K562 (cell line): ENCODE data around the gene FLAD1. TPM values are rescaled to one million over a fixed set of nuclear protein-coding genes. Genes with fewer than 3 reads are reported as not detected.

ENCODE experiments used
- BMI1 ChIP-seq: fragments of 150-350 bp; IDR thresholded peaks from 2 replicates; pipeline ENCODE4 v1.6.1; 2014; ENCODE audit warnings: low read length
- CBX1 ChIP-seq: sonication (generic); IDR thresholded peaks from 2 replicates; pipeline ENCODE4 v1.6.1; 2016; ENCODE audit warnings: antibody characterized with exemption, low read depth, mild to moderate bottlenecking
- FOXA1 ChIP-seq: fragments of 450-650 bp; IDR thresholded peaks from 2 replicates; pipeline ENCODE4 v1.6.1; 2016; ENCODE audit warnings: mild to moderate bottlenecking, borderline replicate concordance
- MTA1 ChIP-seq: fragments of 450-650 bp; IDR thresholded peaks from 2 replicates; pipeline ENCODE4 v1.6.1; 2017; ENCODE audit warnings: borderline replicate concordance
- MXD1 ChIP-seq: fragments of 250-450 bp; sonication (Bioruptor Pico); IDR thresholded peaks from 2 replicates; pipeline ENCODE4 v1.8.0; 2021; ENCODE audit warnings: borderline replicate concordance, mild to moderate bottlenecking, moderate library complexity; ENCODE audit not compliant: poor library complexity, severe bottlenecking
- MYBL2 ChIP-seq, 2 experiments: fragments of 450-650 bp in 1 of 2; sonication (generic) in 1 of 2; formaldehyde crosslinking in 1 of 2; IDR thresholded peaks; 2 replicates each; pipeline versions ENCODE4 v1.6.1 to v1.8.1; 2017 to 2022; ENCODE audit warnings: borderline replicate concordance in 1 of 2, inconsistent platforms in 1 of 2, low read depth in 1 of 2, mild to moderate bottlenecking in 1 of 2, missing genetic modification reagents in 1 of 2, moderate library complexity in 1 of 2
- POU5F1 ChIP-seq: fragments of 150-350 bp; IDR thresholded peaks from 2 replicates; pipeline ENCODE4 v1.6.1; 2014; ENCODE audit warnings: borderline replicate concordance, low read length, low read depth, mild to moderate bottlenecking; ENCODE audit not compliant: partially characterized antibody
- SAFB2 ChIP-seq: fragments of 200-400 bp; formaldehyde crosslinking; IDR thresholded peaks from 2 replicates; pipeline ENCODE4 v1.6.1; 2018; ENCODE audit warnings: borderline replicate concordance, low read length, low read depth, moderate library complexity; ENCODE audit not compliant: severe bottlenecking
- TCF15 ChIP-seq: fragments of 250-450 bp; sonication (Bioruptor Pico); IDR thresholded peaks from 2 replicates; pipeline ENCODE4 v1.8.0; 2022; ENCODE audit warnings: moderate library complexity, mild to moderate bottlenecking, inconsistent platforms
- ZBTB43 ChIP-seq: sonication (generic); formaldehyde crosslinking; IDR thresholded peaks from 2 replicates; pipeline ENCODE4 v1.8.0; 2023; ENCODE audit warnings: mild to moderate bottlenecking, missing genetic modification reagents
- polyA plus RNA-seq, 8 experiments: library from polyadenylated mRNA; depleted of rRNA in 4 of 8; stranded (reverse) in 5 of 8; unstranded in 3 of 8; fragments of >200 nt; fragmentation: Nextera tagmentation in 2 of 8; fragmentation: Illumina TruSeq in 1 of 8; extraction: Ambion mirVana in 2 of 8; extraction: Trizol in 1 of 8; gene quantifications; 2 replicates each; pipeline versions ENCODE4 v1.2.1 to v1.2.3, GENCODE V29; 2011 to 2014; ENCODE audit warnings: inconsistent platforms in 1 of 8, missing spikeins in 1 of 8
- total RNA-seq, 7 experiments: library from RNA; depleted of rRNA in 6 of 7; stranded (reverse); fragments of >200 nt in 6 of 7; fragmentation: Illumina TruSeq in 2 of 7; extraction: Trizol in 2 of 7; gene quantifications; 2 replicates each; pipeline versions ENCODE4 v1.2.1 to v1.2.3, GENCODE V29; 2011 to 2021; ENCODE audit warnings: low replicate concordance in 1 of 7
- TF ChIP-seq, protein P1 (sequence below): fragments of 450-650 bp; conservative IDR thresholded peaks from 2 replicates; pipeline ENCODE4 v1.6.1; 2016; ENCODE audit warnings: missing genetic modification characterization, low read depth, mild to moderate bottlenecking, control low read depth, missing compliant biosample characterization
- TF ChIP-seq, protein P2 (sequence below): fragments of 450-650 bp; IDR thresholded peaks from 2 replicates; pipeline ENCODE4 v1.6.1; 2016; ENCODE audit warnings: mild to moderate bottlenecking, moderate library complexity

Gene FLAD1
- total and polyA plus RNA-seq, 9 of the 15 experiments (the other 6 are each of a cell fraction or from before 2014, with no cell fraction given): 24.9 to 85.8 (median 67.0) TPM

GRCh38 chr1:154948079-154948478 is 35.1 kb upstream of the FLAD1 start (continued):
- TF ChIP-seq, protein P1, sequence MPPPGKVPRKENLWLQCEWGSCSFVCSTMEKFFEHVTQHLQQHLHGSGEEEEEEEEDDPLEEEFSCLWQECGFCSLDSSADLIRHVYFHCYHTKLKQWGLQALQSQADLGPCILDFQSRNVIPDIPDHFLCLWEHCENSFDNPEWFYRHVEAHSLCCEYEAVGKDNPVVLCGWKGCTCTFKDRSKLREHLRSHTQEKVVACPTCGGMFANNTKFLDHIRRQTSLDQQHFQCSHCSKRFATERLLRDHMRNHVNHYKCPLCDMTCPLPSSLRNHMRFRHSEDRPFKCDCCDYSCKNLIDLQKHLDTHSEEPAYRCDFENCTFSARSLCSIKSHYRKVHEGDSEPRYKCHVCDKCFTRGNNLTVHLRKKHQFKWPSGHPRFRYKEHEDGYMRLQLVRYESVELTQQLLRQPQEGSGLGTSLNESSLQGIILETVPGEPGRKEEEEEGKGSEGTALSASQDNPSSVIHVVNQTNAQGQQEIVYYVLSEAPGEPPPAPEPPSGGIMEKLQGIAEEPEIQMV (tag): no peak
- TF ChIP-seq BMI1 (no peak), MYBL2 (IDR thresholded peaks at IDR 0.05; ENCODE audit: low read depth) (no peak), MYBL2 (CRISPR knock-in tag; IDR thresholded peaks at IDR 0.05; ENCODE audit: borderline replicate concordance) (no peak), MXD1 (CRISPR knock-in tag) (no peak), ZBTB43 (CRISPR knock-in tag) (no peak), SAFB2 (no peak), TCF15 (no peak), MTA1 (no peak), FOXA1 (no peak), CBX1 (no peak), POU5F1 (no peak)
- TF ChIP-seq, protein P2, sequence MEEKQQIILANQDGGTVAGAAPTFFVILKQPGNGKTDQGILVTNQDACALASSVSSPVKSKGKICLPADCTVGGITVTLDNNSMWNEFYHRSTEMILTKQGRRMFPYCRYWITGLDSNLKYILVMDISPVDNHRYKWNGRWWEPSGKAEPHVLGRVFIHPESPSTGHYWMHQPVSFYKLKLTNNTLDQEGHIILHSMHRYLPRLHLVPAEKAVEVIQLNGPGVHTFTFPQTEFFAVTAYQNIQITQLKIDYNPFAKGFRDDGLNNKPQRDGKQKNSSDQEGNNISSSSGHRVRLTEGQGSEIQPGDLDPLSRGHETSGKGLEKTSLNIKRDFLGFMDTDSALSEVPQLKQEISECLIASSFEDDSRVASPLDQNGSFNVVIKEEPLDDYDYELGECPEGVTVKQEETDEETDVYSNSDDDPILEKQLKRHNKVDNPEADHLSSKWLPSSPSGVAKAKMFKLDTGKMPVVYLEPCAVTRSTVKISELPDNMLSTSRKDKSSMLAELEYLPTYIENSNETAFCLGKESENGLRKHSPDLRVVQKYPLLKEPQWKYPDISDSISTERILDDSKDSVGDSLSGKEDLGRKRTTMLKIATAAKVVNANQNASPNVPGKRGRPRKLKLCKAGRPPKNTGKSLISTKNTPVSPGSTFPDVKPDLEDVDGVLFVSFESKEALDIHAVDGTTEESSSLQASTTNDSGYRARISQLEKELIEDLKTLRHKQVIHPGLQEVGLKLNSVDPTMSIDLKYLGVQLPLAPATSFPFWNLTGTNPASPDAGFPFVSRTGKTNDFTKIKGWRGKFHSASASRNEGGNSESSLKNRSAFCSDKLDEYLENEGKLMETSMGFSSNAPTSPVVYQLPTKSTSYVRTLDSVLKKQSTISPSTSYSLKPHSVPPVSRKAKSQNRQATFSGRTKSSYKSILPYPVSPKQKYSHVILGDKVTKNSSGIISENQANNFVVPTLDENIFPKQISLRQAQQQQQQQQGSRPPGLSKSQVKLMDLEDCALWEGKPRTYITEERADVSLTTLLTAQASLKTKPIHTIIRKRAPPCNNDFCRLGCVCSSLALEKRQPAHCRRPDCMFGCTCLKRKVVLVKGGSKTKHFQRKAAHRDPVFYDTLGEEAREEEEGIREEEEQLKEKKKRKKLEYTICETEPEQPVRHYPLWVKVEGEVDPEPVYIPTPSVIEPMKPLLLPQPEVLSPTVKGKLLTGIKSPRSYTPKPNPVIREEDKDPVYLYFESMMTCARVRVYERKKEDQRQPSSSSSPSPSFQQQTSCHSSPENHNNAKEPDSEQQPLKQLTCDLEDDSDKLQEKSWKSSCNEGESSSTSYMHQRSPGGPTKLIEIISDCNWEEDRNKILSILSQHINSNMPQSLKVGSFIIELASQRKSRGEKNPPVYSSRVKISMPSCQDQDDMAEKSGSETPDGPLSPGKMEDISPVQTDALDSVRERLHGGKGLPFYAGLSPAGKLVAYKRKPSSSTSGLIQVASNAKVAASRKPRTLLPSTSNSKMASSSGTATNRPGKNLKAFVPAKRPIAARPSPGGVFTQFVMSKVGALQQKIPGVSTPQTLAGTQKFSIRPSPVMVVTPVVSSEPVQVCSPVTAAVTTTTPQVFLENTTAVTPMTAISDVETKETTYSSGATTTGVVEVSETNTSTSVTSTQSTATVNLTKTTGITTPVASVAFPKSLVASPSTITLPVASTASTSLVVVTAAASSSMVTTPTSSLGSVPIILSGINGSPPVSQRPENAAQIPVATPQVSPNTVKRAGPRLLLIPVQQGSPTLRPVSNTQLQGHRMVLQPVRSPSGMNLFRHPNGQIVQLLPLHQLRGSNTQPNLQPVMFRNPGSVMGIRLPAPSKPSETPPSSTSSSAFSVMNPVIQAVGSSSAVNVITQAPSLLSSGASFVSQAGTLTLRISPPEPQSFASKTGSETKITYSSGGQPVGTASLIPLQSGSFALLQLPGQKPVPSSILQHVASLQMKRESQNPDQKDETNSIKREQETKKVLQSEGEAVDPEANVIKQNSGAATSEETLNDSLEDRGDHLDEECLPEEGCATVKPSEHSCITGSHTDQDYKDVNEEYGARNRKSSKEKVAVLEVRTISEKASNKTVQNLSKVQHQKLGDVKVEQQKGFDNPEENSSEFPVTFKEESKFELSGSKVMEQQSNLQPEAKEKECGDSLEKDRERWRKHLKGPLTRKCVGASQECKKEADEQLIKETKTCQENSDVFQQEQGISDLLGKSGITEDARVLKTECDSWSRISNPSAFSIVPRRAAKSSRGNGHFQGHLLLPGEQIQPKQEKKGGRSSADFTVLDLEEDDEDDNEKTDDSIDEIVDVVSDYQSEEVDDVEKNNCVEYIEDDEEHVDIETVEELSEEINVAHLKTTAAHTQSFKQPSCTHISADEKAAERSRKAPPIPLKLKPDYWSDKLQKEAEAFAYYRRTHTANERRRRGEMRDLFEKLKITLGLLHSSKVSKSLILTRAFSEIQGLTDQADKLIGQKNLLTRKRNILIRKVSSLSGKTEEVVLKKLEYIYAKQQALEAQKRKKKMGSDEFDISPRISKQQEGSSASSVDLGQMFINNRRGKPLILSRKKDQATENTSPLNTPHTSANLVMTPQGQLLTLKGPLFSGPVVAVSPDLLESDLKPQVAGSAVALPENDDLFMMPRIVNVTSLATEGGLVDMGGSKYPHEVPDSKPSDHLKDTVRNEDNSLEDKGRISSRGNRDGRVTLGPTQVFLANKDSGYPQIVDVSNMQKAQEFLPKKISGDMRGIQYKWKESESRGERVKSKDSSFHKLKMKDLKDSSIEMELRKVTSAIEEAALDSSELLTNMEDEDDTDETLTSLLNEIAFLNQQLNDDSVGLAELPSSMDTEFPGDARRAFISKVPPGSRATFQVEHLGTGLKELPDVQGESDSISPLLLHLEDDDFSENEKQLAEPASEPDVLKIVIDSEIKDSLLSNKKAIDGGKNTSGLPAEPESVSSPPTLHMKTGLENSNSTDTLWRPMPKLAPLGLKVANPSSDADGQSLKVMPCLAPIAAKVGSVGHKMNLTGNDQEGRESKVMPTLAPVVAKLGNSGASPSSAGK: no peak
